K562 (cell line): ENCODE results near the gene RALGPS1. TPM values are rescaled to one million over a fixed set of nuclear protein-coding genes. Genes with fewer than 3 reads are reported as not detected.
A peak's percentile ranks its signal among the peaks of the same experiment; 100 is the strongest.

Experiments used
- ATAC-seq: fragments of 200-7000 bp; cut with Tn5 transposase; 3 replicates; pipeline ENCODE4 v1.9.1; 2020; ENCODE audit warnings: moderate library complexity
- BruUV-seq: library from RNA; stranded (reverse); fragments of 400-500 nt; replicated peaks from 2 replicates; lab custom pipeline; 2021; lab: Mats Ljungman, UMichigan
- CTCF ChIA-PET: fragments of 300-600 bp; formaldehyde crosslinking; extraction: SDS; loops from one replicate; lab custom pipeline; 2021; ENCODE audit warnings: low intra/inter-chr PET ratio; lab: Yijun Ruan, JAX
- POLR2A ChIA-PET: fragments of 300-600, 350-650 bp; sonication (Branson Sonifier 250); formaldehyde crosslinking; extraction: SDS; loops from one replicate; lab custom pipeline; 2021; ENCODE audit warnings: antibody characterized with exemption, inconsistent platforms; lab: Yijun Ruan, JAX
- DNase-seq, 4 experiments: peaks; one replicate each; pipeline versions ENCODE4 v3.0.0 to v3.0.0-alpha.2; 2011 to 2018; ENCODE audit warnings: low spot score in 3 of 4, mixed read lengths in 3 of 4; ENCODE audit errors: extremely low read depth in 1 of 4
- FAIRE-seq: peaks from 2 replicates; lab custom pipeline; 2011; peaks lifted over from hg19 to GRCh38; lab: Jason Lieb, UNC
- H2AFZ ChIP-seq: 2 replicates; pipeline ENCODE4 v1.6.0; 2011; ENCODE audit warnings: low read depth, low read length, control low read depth, inconsistent platforms
- H3K27ac ChIP-seq: fragments of 200-600 bp; 3 replicates; pipeline ENCODE4 v1.8.0; 2011; ENCODE audit warnings: low read depth, mild to moderate bottlenecking, control low read depth, inconsistent platforms, low read length, moderate library complexity, mixed read lengths; ENCODE audit errors: extremely low read depth
- H3K27me3 ChIP-seq, 2 experiments: fragments of 300-600 bp in 1 of 2; 2 replicates in 1 of 2; 3 replicates in 1 of 2; pipeline versions ENCODE4 v1.6.0 to v1.8.0; 2011; ENCODE audit warnings: inconsistent platforms in 2 of 2, low read length in 2 of 2, mild to moderate bottlenecking in 1 of 2, mixed read lengths in 1 of 2, moderate library complexity in 1 of 2; ENCODE audit not compliant: control insufficient read depth in 2 of 2, insufficient read depth in 2 of 2
- H3K36me3 ChIP-seq: fragments of 300-600 bp; 3 replicates; pipeline ENCODE4 v1.8.0; 2011; ENCODE audit warnings: mild to moderate bottlenecking, low read length, inconsistent platforms; ENCODE audit not compliant: control insufficient read depth, insufficient read depth
- H3K4me1 ChIP-seq, 2 experiments: fragments of 200-600 bp in 1 of 2; replicated peaks in 1 of 2; 2 replicates in 1 of 2; 3 replicates in 1 of 2; pipeline versions ENCODE4 v1.5.1 to v1.8.0; 2011; ENCODE audit warnings: inconsistent platforms in 2 of 2, low read length in 2 of 2, mild to moderate bottlenecking in 1 of 2, mixed read lengths in 1 of 2, moderate library complexity in 1 of 2; ENCODE audit not compliant: control insufficient read depth in 2 of 2, insufficient read depth in 2 of 2
- H3K4me2 ChIP-seq: 2 replicates; pipeline ENCODE4 v1.6.1; 2011; ENCODE audit warnings: low read length, control low read depth, inconsistent platforms, mixed read lengths; ENCODE audit not compliant: insufficient read depth
- H3K4me3 ChIP-seq: fragments of 200-600 bp; sonication (generic), shearing (Covaris generic); 2 replicates; pipeline ENCODE4 v1.5.1; 2016; ENCODE audit warnings: control low read depth, inconsistent platforms
- H3K79me2 ChIP-seq: fragments of 200-600 bp; 3 replicates; pipeline ENCODE4 v1.8.0; 2011; ENCODE audit warnings: low read length, inconsistent platforms; ENCODE audit not compliant: control insufficient read depth, insufficient read depth
- H3K9ac ChIP-seq, 2 experiments: 2 replicates each; pipeline versions ENCODE4 v1.6.0 to v1.6.1; 2011; ENCODE audit warnings: low read depth in 2 of 2, low read length in 2 of 2, control low read depth in 1 of 2, inconsistent platforms in 1 of 2, mild to moderate bottlenecking in 1 of 2, mixed read lengths in 1 of 2; ENCODE audit not compliant: insufficient read depth in 1 of 2
- H3K9me1 ChIP-seq: one replicate; pipeline ENCODE4 v1.6.0; 2011; ENCODE audit warnings: inconsistent platforms, mild to moderate bottlenecking, low read length, moderate library complexity; ENCODE audit not compliant: control insufficient read depth, insufficient read depth
- H3K9me3 ChIP-seq: replicated peaks from 2 replicates; pipeline ENCODE4 v1.5.1; 2011; ENCODE audit warnings: low read depth, low read length, inconsistent platforms; ENCODE audit not compliant: control insufficient read depth, insufficient read depth
- H4K20me1 ChIP-seq: replicated peaks from 2 replicates; pipeline ENCODE4 v1.6.1; 2011; ENCODE audit warnings: low read length, inconsistent platforms, mixed read lengths; ENCODE audit not compliant: control insufficient read depth, insufficient read depth
- ARHGAP35 ChIP-seq: fragments of 450-650 bp; IDR thresholded peaks from 2 replicates; pipeline ENCODE4 v1.6.1; 2018; ENCODE audit not compliant: partially characterized antibody
- BMI1 ChIP-seq: fragments of 150-350 bp; IDR thresholded peaks from 2 replicates; pipeline ENCODE4 v1.6.1; 2014; ENCODE audit warnings: low read length
- CBX5 ChIP-seq: IDR thresholded peaks from 2 replicates; pipeline ENCODE4 v1.6.1; 2014; ENCODE audit warnings: low read depth, borderline replicate concordance
- CEBPG ChIP-seq, 3 experiments: fragments of 200-800 bp in 1 of 3; sonication (Bioruptor generic) in 1 of 3; sonication (generic) in 1 of 3; formaldehyde crosslinking in 1 of 3; IDR thresholded peaks in 2 of 3; conservative IDR thresholded peaks in 1 of 3; 2 replicates each; pipeline versions ENCODE4 v1.6.1 to v1.8.0; 2016 to 2022; ENCODE audit warnings: missing compliant biosample characterization in 2 of 3, missing genetic modification characterization in 2 of 3, mild to moderate bottlenecking in 1 of 3, missing genetic modification reagents in 1 of 3
- DACH1 ChIP-seq: fragments of 450-650 bp; IDR thresholded peaks from 2 replicates; pipeline ENCODE4 v1.6.1; 2018; ENCODE audit not compliant: partially characterized antibody
- E4F1 ChIP-seq: fragments of 250-450 bp; sonication (Bioruptor Pico); IDR thresholded peaks from 2 replicates; pipeline ENCODE4 v1.5.0; 2021; ENCODE audit warnings: mild to moderate bottlenecking, borderline replicate concordance
- ERF ChIP-seq: fragments of 450-650 bp; formaldehyde crosslinking; IDR thresholded peaks from 2 replicates; pipeline ENCODE4 v1.4.0; 2020; ENCODE audit warnings: mild to moderate bottlenecking, mixed read lengths
- HIVEP1 ChIP-seq: fragments of 250-450 bp; sonication (Bioruptor Pico); IDR thresholded peaks from 2 replicates; pipeline ENCODE4 v1.4.0; 2020; ENCODE audit warnings: mild to moderate bottlenecking
- HOXB6 ChIP-seq: fragments of 250-450 bp; sonication (Bioruptor Pico); IDR thresholded peaks from 2 replicates; pipeline ENCODE4 v1.5.1; 2022; ENCODE audit warnings: mild to moderate bottlenecking, borderline replicate concordance
- KLF10 ChIP-seq: fragments of 250-450 bp; sonication (Bioruptor Pico); IDR thresholded peaks from 2 replicates; pipeline ENCODE4 v1.6.1; 2021; ENCODE audit warnings: matching md5 sums
- NFIC ChIP-seq: fragments of 450-650 bp; IDR thresholded peaks from 2 replicates; pipeline ENCODE4 v1.6.1; 2017; ENCODE audit warnings: mild to moderate bottlenecking, inconsistent platforms
- OTX1 ChIP-seq: fragments of 450-650 bp; formaldehyde crosslinking; IDR thresholded peaks from 2 replicates; pipeline ENCODE4 v1.4.0; 2022; ENCODE audit warnings: mild to moderate bottlenecking
- SMARCE1 ChIP-seq: fragments of 450-650 bp; IDR thresholded peaks from 2 replicates; pipeline ENCODE4 v1.7.1; 2016; ENCODE audit warnings: mild to moderate bottlenecking
- TFE3 ChIP-seq: fragments of 450-650 bp; formaldehyde crosslinking; IDR thresholded peaks from 2 replicates; pipeline ENCODE4 v1.4.0; 2020; ENCODE audit warnings: mild to moderate bottlenecking, mixed read lengths
- XRCC4 ChIP-seq: IDR thresholded peaks from one replicate; pipeline ENCODE4 v1.6.1; 2011; ENCODE audit not compliant: insufficient read depth, insufficient read length; ENCODE audit errors: extremely low read depth
- ZNF146 ChIP-seq: IDR thresholded peaks from one replicate; pipeline ENCODE4 v1.6.1; 2018; ENCODE audit warnings: missing compliant biosample characterization; ENCODE audit not compliant: unreplicated experiment
- ZNF239 ChIP-seq: fragments of 250-450 bp; sonication (Bioruptor Pico); IDR thresholded peaks from 2 replicates; pipeline ENCODE4 v1.4.0; 2020; ENCODE audit warnings: mild to moderate bottlenecking
- ZNF253 ChIP-seq: fragments of 250-450 bp; sonication (Bioruptor Pico); conservative IDR thresholded peaks from 2 replicates; pipeline ENCODE4 v1.6.1; 2021; ENCODE audit warnings: mild to moderate bottlenecking
- ZNF282 ChIP-seq: sonication (generic); formaldehyde crosslinking; IDR thresholded peaks from 2 replicates; pipeline ENCODE4 v1.8.1; 2023; ENCODE audit warnings: missing genetic modification reagents
- WGBS: fragments of 100-300 bp; shearing (Covaris generic); methylation state at CpG from one replicate; pipeline ENCODE4 v1.1.6; 2016; ENCODE audit warnings: low coverage, mixed read lengths; ENCODE audit not compliant: insufficient coverage; ENCODE audit errors: missing lambda C conversion rate; 5-methylcytosine and 5-hydroxymethylcytosine counted together
- in situ Hi-C: fragments of 300-500 bp; cut with MboI; formaldehyde crosslinking; loops from 4 replicates; pipeline ENCODE4 v1.15.0; 2018; ENCODE audit warnings: inconsistent platforms, mixed read lengths
- intact Hi-C: fragments of 100-400 bp; cut with micrococcal nuclease; formaldehyde crosslinking; loops from 2 replicates; pipeline ENCODE4 v1.14.2; 2022
- polyA plus RNA-seq, 8 experiments: library from polyadenylated mRNA; depleted of rRNA in 4 of 8; stranded (reverse) in 5 of 8; unstranded in 3 of 8; fragments of >200 nt; fragmentation: Nextera tagmentation in 2 of 8; fragmentation: Illumina TruSeq in 1 of 8; extraction: Ambion mirVana in 2 of 8; extraction: Trizol in 1 of 8; gene quantifications; 2 replicates each; pipeline versions ENCODE4 v1.2.1 to v1.2.3, GENCODE V29; 2011 to 2014; ENCODE audit warnings: inconsistent platforms in 1 of 8, missing spikeins in 1 of 8
- total RNA-seq, 7 experiments: library from RNA; depleted of rRNA in 6 of 7; stranded (reverse); fragments of >200 nt in 6 of 7; fragmentation: Illumina TruSeq in 2 of 7; extraction: Trizol in 2 of 7; gene quantifications; 2 replicates each; pipeline versions ENCODE4 v1.2.1 to v1.2.3, GENCODE V29; 2011 to 2021; ENCODE audit warnings: low replicate concordance in 1 of 7

RALGPS1 gene
- total and polyA plus RNA-seq, 9 of the 15 experiments (the other 6 are each of a cell fraction or from before 2014, with no cell fraction given), result 0.04 to 2.6 (median 1.5) TPM

GRCh38 chr9:127033061-127033460, 118.5 kb downstream of the RALGPS1 start:
- Histone ChIP-seq H3K79me2 (no peaks in the 10 kb centered on the region), H3K9ac (no peak overlapping the region), H3K4me3 (no peak overlapping the region), H3K27me3 (peaks cover 0 to 36% of the 10 kb centered on the region in 2 experiments; a peak in 2 of 5 replicates), H4K20me1 (no peaks in the 10 kb centered on the region), H3K27ac (no peak overlapping the region), H3K9me1 (no peaks in the 10 kb centered on the region), H3K36me3 (no peaks in the 10 kb centered on the region), H3K4me1 (peaks cover 0 to 12% of the 10 kb centered on the region in 2 experiments; a peak in 3 of 5 replicates), H3K4me2 (no peak overlapping the region), H3K9me3 (no peaks in the 10 kb centered on the region), H2AFZ (no peak overlapping the region)
- BruUV-seq, result no TSS peak
- no peak for ATAC-seq
- DNase-seq, result peak in 1 of 4 experiments; percentile 7
- intact Hi-C loops (no loop called here), in situ Hi-C loops (no loop called here)
- no peak for FAIRE-seq
- CTCF ChIA-PET, result no interaction called here
- POLR2A ChIA-PET, result no interaction called here
- 30% methylated on average over 3 of the region's 3 CpGs for WGBS
- TF ChIP-seq BMI1, result no peak
- TF ChIP-seq CBX5, result no peak
- no peak for TF ChIP-seq XRCC4
- TF ChIP-seq ZNF253 (CRISPR knock-in tag), result no peak
- TF ChIP-seq E4F1 (CRISPR knock-in tag), result no peak
- no peak for TF ChIP-seq DACH1
- TF ChIP-seq OTX1 (CRISPR knock-in tag), result no peak
- no peak for TF ChIP-seq HOXB6 (CRISPR knock-in tag)
- TF ChIP-seq ARHGAP35, result no peak
- no peak for TF ChIP-seq KLF10 (CRISPR knock-in tag)
- TF ChIP-seq ERF (CRISPR knock-in tag), result no peak
- TF ChIP-seq ZNF239, result no peak
- no peak for TF ChIP-seq NFIC
- no peak for TF ChIP-seq TFE3 (CRISPR knock-in tag)
- TF ChIP-seq ZNF282 (CRISPR knock-in tag), result no peak
- no peak for TF ChIP-seq ZNF146 (CRISPR knock-in tag)
- TF ChIP-seq CEBPG (CRISPR knock-in tag; IDR thresholded peaks at IDR 0.05), result no peak
- TF ChIP-seq CEBPG (tag; conservative IDR thresholded peaks at IDR 0.05 in 1 of 2, IDR thresholded peaks at IDR 0.05 in 1 of 2), result no peak
- no peak for TF ChIP-seq SMARCE1
- TF ChIP-seq HIVEP1 (CRISPR knock-in tag), result no peak
